Sigmoid colon (tissue), 7 donors: Measurements from ENCODE around the gene IFIT1B. TPM values are rescaled to one million over a fixed set of nuclear protein-coding genes. Genes with fewer than 3 reads are reported as not detected.
A peak's percentile ranks its signal among the peaks of the same experiment; 100 is the strongest.

Experiments
- DNase-seq: peaks from one replicate; pipeline ENCODE4 v3.0.0-alpha.2; 2019
- H3K27ac ChIP-seq, 4 donors: fragments of 200-600 bp; sonication (generic); one replicate each; pipeline ENCODE4 v1.5.1; 2016 to 2019; ENCODE audit warnings: mild to moderate bottlenecking in 1 of 4
- H3K27me3 ChIP-seq, 3 donors: fragments of 200-600 bp; sonication (generic); one replicate each; pipeline ENCODE4 v1.5.1; 2019; ENCODE audit warnings: mild to moderate bottlenecking in 1 of 3
- H3K36me3 ChIP-seq, 4 donors: fragments of 200-600 bp; sonication (generic); one replicate each; pipeline ENCODE4 v1.5.1; 2016 to 2019
- H3K4me1 ChIP-seq, 4 donors: fragments of 200-600 bp; sonication (generic); one replicate each; pipeline ENCODE4 v1.5.1; 2017 to 2019
- H3K4me3 ChIP-seq, 4 donors: fragments of 200-600 bp; sonication (generic); one replicate each; pipeline ENCODE4 v1.5.1; 2017 to 2019; ENCODE audit warnings: mild to moderate bottlenecking in 2 of 4, moderate library complexity in 1 of 4
- H3K9me3 ChIP-seq, 4 donors: fragments of 200-600 bp in 3 of 4; sonication (generic) in 3 of 4; one replicate each; pipeline versions ENCODE4 v1.5.1 to v1.6.1; 2013 to 2019
- EP300 ChIP-seq, 4 donors: sonication (generic); formaldehyde crosslinking; IDR thresholded peaks; one replicate each; pipeline ENCODE4 v1.6.1; 2017; ENCODE audit warnings: antibody characterized with exemption in 4 of 4
- POLR2A ChIP-seq, 2 donors: fragments of 450-650 bp; IDR thresholded peaks; one replicate each; pipeline ENCODE4 v1.6.1; 2016; ENCODE audit warnings: antibody characterized with exemption in 2 of 2, mild to moderate bottlenecking in 2 of 2, moderate library complexity in 2 of 2
- POLR2AphosphoS5 ChIP-seq, 4 donors: sonication (generic); formaldehyde crosslinking; IDR thresholded peaks; one replicate each; pipeline ENCODE4 v1.6.1; 2017; ENCODE audit warnings: antibody characterized with exemption in 4 of 4
- WGBS, 2 donors: extraction: QIAGEN DNeasy Blood & Tissue Kit; methylation state at CpG; one replicate each; pipeline ENCODE4 v1.1.7; 2013; 5-methylcytosine and 5-hydroxymethylcytosine counted together
- intact Hi-C: fragments of 100-400 bp; cut with DNase I; formaldehyde crosslinking; loops from one replicate; pipeline ENCODE4 v1.15.1; 2023
- polyA plus RNA-seq, 3 donors: library from polyadenylated mRNA; stranded (reverse); fragments of 200-250 nt; gene quantifications; one replicate each; pipeline ENCODE4 v1.2.3, GENCODE V29; 2013
- total RNA-seq, 4 donors: library from RNA; depleted of rRNA; stranded (reverse); fragments of >200 nt; gene quantifications; one replicate each; pipeline ENCODE4 v1.1.0, GENCODE V29; 2016
- TF ChIP-seq, protein P1 (sequence below), 4 experiments: fragments of 450-650 bp in 3 of 4; fragments of 200-600 bp in 1 of 4; IDR thresholded peaks; one replicate each; pipeline ENCODE4 v1.5.1; 2016 to 2019; ENCODE audit warnings: antibody characterized with exemption in 4 of 4, mild to moderate bottlenecking in 3 of 4, moderate library complexity in 2 of 4
- donor health status: healthy with polysubstance abuse.
- donor health status: Bipolar disorder and iron deficiency.
- donor health status: healthy.

Gene IFIT1B
- total and polyA plus RNA-seq, 7 donors: not detected

DNA sequence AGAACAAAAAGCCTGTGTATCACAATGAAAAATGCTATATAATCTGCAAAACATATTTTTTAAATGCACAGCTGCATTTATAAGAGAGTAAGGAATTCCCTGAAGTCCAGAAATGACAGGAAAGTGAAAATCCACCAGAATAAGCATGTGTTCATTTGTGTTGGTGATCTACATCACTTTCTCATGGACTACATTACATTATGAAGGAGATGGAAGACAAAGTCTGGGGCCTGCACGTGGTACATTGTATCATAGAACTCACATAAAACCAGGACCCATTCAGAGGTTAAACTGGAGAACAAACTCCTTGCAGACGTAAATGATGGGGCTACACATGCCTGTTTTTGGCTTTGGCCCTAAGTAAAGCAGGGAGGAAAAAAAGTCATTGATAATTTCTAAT lies 33.7 kb upstream of the IFIT1B start:
- no peak overlapping the region for H3K4me3 ChIP-seq
- 82 to 84% methylated on average over 2 of the region's 2 CpGs for WGBS, 2 donors
- H3K27me3 ChIP-seq: no peaks in the 10 kb centered on the region
- no peaks in the 10 kb centered on the region for H3K9me3 ChIP-seq
- intact Hi-C loops: no loop called here
- peaks cover 0 to 3% (median 0%) of the 10 kb centered on the region in 4 donors for H3K4me1 ChIP-seq
- TF ChIP-seq POLR2A (IDR thresholded peaks at IDR 0.05) (no peak), POLR2AphosphoS5 (IDR thresholded peaks at IDR 0.05) (no peak), EP300 (IDR thresholded peaks at IDR 0.05) (no peak)
- DNase-seq: no peak
- no peak overlapping the region for H3K27ac ChIP-seq
- peaks cover 0 to 8% (median 1%) of the 10 kb centered on the region in 4 donors for H3K36me3 ChIP-seq

DNA sequence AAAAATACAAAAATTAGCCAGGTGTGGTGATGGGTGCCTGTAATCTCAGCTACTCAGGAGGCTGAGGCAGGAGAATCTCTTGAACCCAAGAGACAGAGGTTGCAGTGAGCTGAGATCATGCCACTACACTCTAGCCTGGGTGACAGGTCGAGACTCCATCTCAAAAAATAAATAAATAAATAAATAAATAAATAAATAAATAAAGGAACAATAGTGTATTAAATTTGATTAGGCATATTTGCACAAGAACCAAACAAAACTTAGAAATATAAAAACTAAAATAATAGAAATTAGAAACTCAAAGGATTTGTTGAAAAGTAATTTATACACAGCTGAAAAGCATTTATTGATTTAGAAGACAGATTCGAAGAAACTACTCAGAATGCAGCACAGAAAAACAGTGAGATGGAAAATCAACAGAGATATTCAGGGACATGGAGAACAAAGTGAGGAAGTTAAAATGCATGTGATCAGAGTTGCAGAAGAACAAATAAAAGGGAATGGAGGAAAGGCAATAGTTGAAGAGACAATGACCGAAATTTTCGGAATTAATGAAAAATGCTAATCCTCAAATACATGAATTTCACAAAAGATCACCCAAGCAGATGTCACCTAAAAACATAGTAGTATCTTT lies 32.4 kb upstream of the IFIT1B start:
- 91 to 97% methylated on average over 4 of the region's 4 CpGs for WGBS, 2 donors
- intact Hi-C loops: no loop called here

DNA sequence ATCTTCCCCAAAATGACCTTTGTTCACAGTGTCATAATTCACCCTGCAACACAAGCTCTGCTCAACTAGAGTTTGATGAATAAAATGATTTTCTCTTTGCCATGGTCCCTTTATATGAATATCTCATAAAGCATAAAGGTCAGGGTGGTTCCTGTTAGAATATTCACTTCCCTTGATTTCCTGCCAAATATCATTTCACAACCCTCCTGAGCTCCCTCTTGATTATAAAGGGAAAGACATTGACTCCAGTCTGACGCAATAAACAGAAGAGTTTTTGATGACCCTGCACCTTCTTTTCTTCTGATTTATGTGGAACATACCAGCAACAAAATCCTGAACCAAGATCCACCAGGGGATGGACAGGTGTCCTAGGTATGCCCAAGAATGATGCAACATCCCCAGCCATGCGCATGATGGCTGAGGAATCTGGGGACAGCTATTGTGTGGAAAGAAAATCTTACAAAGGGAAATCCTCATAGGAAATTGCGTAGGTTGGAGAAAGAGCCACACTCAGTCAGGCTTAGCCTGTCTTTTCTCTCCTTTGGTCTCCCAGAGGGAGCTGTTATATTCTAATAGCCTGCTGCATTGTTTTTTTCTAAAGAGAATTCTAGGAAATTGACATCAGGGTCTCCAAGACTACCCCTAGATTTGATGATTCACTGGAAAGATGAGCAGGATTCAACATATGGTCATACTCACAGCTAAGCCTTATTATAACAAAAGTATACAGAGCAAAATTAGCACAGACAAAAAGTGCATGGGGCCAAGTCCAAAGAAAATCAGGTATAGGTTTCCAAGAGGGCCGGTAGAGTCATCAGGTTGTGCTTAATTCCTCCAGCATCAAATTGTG lies 31.2 kb upstream of the IFIT1B start:
- Histone ChIP-seq H3K9me3 (no peaks in the 10 kb centered on the region), H3K27me3 (no peaks in the 10 kb centered on the region), H3K4me1 (peaks cover 0 to 19% (median 15%) of the 10 kb centered on the region in 4 donors), H3K36me3 (no peaks in the 10 kb centered on the region), H3K4me3 (no peak overlapping the region), H3K27ac (peak overlapping the region in 2 of 4 donors; percentile 26 to 58)
- no peak for DNase-seq
- intact Hi-C loops: no loop called here
- TF ChIP-seq EP300 (IDR thresholded peaks at IDR 0.05) (no peak), POLR2AphosphoS5 (IDR thresholded peaks at IDR 0.05) (peak in 1 of 4 donors; percentile 25)
- WGBS, 2 donors: 67 to 69% methylated on average over 4 of the region's 4 CpGs

More for the DNA sequence above, 32.4 kb upstream of the IFIT1B start:
- Histone ChIP-seq H3K9me3 (no peaks in the 10 kb centered on the region), H3K36me3 (no peaks in the 10 kb centered on the region), H3K27ac (peak overlapping the region in 1 of 4 donors; percentile 58), H3K4me3 (no peak overlapping the region), H3K4me1 (peaks cover 0 to 8% (median 3%) of the 10 kb centered on the region in 4 donors), H3K27me3 (no peaks in the 10 kb centered on the region)
- no peak for DNase-seq
- TF ChIP-seq, protein P1, sequence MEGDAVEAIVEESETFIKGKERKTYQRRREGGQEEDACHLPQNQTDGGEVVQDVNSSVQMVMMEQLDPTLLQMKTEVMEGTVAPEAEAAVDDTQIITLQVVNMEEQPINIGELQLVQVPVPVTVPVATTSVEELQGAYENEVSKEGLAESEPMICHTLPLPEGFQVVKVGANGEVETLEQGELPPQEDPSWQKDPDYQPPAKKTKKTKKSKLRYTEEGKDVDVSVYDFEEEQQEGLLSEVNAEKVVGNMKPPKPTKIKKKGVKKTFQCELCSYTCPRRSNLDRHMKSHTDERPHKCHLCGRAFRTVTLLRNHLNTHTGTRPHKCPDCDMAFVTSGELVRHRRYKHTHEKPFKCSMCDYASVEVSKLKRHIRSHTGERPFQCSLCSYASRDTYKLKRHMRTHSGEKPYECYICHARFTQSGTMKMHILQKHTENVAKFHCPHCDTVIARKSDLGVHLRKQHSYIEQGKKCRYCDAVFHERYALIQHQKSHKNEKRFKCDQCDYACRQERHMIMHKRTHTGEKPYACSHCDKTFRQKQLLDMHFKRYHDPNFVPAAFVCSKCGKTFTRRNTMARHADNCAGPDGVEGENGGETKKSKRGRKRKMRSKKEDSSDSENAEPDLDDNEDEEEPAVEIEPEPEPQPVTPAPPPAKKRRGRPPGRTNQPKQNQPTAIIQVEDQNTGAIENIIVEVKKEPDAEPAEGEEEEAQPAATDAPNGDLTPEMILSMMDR (IDR thresholded peaks at IDR 0.05): no peak
- no peak for TF ChIP-seq POLR2A (IDR thresholded peaks at IDR 0.05)
- no peak for TF ChIP-seq POLR2AphosphoS5 (IDR thresholded peaks at IDR 0.05)
- no peak for TF ChIP-seq EP300 (IDR thresholded peaks at IDR 0.05)

DNA sequence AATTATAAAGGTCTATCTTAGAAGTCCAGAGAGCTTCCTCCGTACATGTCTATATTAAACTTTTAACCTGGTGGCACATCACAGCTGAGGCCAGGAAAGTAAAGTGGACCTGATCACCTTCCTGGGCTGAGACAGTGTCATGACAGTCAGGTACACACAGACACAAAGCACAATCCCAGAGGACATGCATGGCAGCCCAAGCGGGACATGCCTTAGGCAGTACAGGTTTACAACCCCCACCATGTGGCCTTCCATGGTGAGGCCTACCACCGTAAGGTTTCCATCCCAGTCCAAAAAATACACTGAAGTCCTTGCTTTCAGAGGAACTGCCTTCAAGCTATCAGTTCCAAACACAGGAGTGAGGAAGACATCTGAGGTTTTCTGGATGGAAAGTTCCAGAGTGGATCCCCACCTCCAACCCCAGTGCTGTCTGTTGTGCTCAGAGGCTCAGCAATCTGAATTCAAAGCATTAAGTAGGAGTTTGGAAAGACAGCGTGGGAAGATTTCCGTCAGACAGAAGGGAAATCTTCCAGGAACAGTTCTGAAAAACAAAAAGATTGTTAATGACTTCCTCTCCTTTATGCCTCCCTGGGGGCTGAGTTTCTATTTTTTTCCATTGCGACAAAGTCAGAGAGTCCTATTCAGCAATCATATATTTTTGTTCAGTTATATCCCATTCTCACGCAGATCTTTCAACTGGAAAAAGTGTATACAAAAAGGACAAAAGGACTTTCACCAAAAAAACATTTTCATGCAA lies 30.0 kb upstream of the IFIT1B start:
- H3K36me3 ChIP-seq: no peaks in the 10 kb centered on the region
- TF ChIP-seq POLR2AphosphoS5 (IDR thresholded peaks at IDR 0.05): no peak
- TF ChIP-seq EP300 (IDR thresholded peaks at IDR 0.05): no peak
- TF ChIP-seq, protein P1 (IDR thresholded peaks at IDR 0.05): no peak
- TF ChIP-seq POLR2A (IDR thresholded peaks at IDR 0.05): no peak
- no peaks in the 10 kb centered on the region for H3K9me3 ChIP-seq
- no peak overlapping the region for H3K4me3 ChIP-seq
- intact Hi-C loops: no loop called here
- DNase-seq: no peak
- peaks cover 0 to 27% (median 26%) of the 10 kb centered on the region in 4 donors for H3K4me1 ChIP-seq
- 71 to 88% methylated on average over 7 of the region's 7 CpGs for WGBS, 2 donors
- H3K27ac ChIP-seq: peak overlapping the region in 2 of 4 donors; percentile 26 to 58
- no peaks in the 10 kb centered on the region for H3K27me3 ChIP-seq

GRCh38 chr10:89348481-89348880 lies 29.4 kb upstream of the IFIT1B start:
- intact Hi-C loops: no loop called here
- H3K36me3 ChIP-seq: no peaks in the 10 kb centered on the region
- H3K9me3 ChIP-seq: no peaks in the 10 kb centered on the region
- WGBS, 2 donors: 76 to 87% methylated on average over 5 of the region's 5 CpGs
- peaks cover 0 to 27% (median 26%) of the 10 kb centered on the region in 4 donors for H3K4me1 ChIP-seq
- peak overlapping the region in 2 of 4 donors; percentile 23 to 26 for H3K27ac ChIP-seq
- H3K4me3 ChIP-seq: no peak overlapping the region
- H3K27me3 ChIP-seq: no peaks in the 10 kb centered on the region
- DNase-seq: no peak
- no peak for TF ChIP-seq POLR2AphosphoS5 (IDR thresholded peaks at IDR 0.05)
- TF ChIP-seq, protein P1 (IDR thresholded peaks at IDR 0.05): no peak
- TF ChIP-seq POLR2A (IDR thresholded peaks at IDR 0.05): no peak
- TF ChIP-seq EP300 (IDR thresholded peaks at IDR 0.05): no peak
